Body of pancreas (tissue), 4 donors: ENCODE data around the gene ALKBH4.

Source experiments
- CTCF ChIP-seq, 7 experiments: fragments of 450-650 bp in 4 of 7; fragments of 200-600 bp in 3 of 7; sonication (generic) in 3 of 7; IDR thresholded peaks; one replicate each; pipeline ENCODE4 v1.5.1; 2016 to 2019; ENCODE audit warnings: antibody characterized with exemption in 7 of 7
- POLR2A ChIP-seq, 3 donors: fragments of 450-650 bp; IDR thresholded peaks; one replicate each; pipeline ENCODE4 v1.6.1; 2016; ENCODE audit warnings: antibody characterized with exemption in 3 of 3, mild to moderate bottlenecking in 2 of 3

- TF ChIP-seq POLR2A (IDR thresholded peaks at IDR 0.05) = no peak
- TF ChIP-seq CTCF (IDR thresholded peaks at IDR 0.05) = no peak
Observed at GRCh38 chr7:102471791-102472125, 7.1 kb upstream of the ALKBH4 start.
